GM12872 (cell line): Measurements from ENCODE around the gene EME1.
A peak's percentile ranks its signal among the peaks of the same experiment; 100 is the strongest.

Experiments used
- TF ChIP-seq, protein P1 (sequence below): IDR thresholded peaks from 3 replicates; pipeline ENCODE4 v1.5.1; 2011; ENCODE audit warnings: low read depth, mild to moderate bottlenecking, low read length, moderate library complexity; ENCODE audit not compliant: insufficient read depth

EME1 gene

DNA sequence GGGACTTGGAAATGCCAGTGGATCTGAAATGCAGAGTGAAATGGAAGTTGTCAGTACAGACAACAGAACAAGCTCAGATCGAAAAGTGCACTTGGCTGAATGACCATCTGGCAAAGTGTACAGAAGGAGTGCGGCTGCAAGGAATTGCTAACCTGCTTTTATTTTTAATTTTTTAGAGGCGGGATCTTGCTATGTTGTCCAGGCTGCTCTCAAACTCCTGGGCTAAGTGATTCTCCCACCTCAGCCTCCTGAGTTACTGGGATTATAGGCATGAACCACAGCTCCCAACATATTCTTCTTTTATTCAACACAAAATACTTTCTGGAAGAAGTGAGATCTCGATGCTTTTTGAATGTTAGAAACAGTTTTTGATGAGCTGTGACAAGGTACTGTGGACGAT lies 20.7 kb downstream of the EME1 start:
- TF ChIP-seq, protein P1, sequence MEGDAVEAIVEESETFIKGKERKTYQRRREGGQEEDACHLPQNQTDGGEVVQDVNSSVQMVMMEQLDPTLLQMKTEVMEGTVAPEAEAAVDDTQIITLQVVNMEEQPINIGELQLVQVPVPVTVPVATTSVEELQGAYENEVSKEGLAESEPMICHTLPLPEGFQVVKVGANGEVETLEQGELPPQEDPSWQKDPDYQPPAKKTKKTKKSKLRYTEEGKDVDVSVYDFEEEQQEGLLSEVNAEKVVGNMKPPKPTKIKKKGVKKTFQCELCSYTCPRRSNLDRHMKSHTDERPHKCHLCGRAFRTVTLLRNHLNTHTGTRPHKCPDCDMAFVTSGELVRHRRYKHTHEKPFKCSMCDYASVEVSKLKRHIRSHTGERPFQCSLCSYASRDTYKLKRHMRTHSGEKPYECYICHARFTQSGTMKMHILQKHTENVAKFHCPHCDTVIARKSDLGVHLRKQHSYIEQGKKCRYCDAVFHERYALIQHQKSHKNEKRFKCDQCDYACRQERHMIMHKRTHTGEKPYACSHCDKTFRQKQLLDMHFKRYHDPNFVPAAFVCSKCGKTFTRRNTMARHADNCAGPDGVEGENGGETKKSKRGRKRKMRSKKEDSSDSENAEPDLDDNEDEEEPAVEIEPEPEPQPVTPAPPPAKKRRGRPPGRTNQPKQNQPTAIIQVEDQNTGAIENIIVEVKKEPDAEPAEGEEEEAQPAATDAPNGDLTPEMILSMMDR: no peak

DNA sequence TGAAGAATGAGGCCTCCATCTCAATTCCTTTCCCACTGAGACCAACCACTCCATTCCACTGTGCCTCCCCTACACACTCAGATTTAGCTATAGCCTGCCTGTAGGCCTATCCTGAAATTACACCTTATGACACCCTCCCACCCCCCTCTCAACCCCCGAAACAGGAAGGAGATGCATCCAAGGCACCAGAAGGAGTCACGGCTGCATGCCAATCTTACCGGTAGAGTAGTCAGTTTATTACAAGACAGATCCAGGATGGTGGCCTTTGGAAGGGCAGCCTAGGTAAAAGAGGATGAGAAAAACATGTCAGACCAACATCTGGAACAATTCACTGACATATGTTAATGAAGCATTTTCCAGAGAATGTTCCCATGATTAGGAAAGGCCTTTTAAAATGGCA lies 21.7 kb downstream of the EME1 start:
- TF ChIP-seq, protein P1: no peak

DNA sequence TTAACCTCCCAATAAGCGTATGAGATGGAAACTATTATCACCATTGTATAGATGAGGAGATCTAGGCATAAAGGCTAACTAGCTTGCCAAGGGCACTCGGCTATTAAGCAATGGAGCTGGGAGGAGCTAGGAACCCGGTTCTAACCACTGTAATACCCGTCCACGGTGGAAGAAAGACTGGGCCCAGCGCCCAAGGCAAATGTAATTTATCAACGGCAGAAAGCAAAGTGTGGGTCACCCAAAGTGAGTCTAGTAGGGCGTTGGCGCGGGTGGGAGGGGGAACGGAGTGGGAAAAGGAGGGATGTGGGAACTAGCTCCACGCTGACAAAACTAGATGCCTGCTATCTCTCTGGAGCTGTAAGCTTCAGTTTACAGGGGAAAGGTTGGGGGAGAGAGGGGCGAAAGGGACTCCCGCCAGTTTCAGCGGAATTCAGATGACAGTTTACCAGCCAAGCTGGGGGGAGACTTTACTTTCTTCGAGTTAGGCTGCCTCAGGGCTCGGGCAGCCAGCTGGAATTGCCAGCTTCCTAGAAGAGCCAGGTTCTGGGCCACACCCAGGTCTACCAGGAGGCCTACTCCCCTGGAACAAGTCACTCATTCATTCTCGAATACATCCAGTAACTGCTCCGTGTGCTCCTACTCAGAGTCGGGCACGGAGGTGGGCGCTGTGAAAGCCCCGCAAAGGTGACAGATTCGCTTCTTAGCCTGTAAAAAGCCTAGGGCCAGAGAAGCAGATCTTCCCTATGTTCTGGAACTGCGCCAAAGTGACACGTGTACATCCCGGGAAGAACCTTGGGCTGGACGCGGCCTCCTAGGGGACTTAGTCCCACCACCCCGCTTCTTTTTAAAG lies 23.5 kb downstream of the EME1 start:
- TF ChIP-seq, protein P1: no peak

DNA sequence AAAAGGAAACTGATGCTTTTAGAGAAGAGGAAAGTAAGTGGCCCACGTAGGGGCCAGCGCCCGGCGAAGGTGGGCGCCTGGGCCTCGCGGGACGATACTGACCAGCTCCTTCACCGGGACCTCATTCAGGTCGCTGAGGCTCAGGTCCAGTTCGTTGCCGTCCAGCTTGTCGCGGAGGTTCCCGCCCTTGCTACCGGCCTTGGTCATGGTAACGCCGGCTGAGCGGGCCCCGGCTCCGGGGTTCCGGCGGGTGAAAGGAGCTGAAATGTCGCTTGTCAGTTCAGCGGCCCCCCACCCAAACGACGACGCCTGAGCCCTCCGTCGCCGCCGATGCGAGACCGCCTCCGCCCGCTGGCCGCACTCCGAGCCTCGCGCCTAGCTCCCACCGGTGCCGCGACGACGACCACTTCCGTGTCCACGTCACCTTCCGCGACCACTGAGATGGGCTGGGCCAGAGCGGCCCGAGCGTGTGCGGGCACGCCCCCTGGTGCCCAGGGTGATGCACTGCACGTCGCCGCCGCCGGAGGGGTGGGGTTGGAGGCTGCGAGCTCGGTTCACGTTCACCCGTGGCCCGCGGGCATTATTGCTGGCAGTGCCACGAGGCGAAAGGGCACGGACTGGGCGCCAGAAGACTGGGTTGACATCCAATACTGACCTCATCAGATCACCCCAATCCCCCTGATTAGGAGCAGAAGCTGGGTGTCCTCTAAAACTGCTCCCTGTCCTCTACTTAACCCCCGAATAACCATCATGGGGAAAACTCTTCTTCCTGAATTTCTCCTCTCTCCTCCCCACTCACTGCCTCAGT lies 24.3 kb downstream of the EME1 start, which contains the start of gene LRRC59:
Gene LRRC59, minus strand, starts transcription at position 413 of the 808 bp plus-strand sequence. Its CDS starts 206 bp downstream, at position 207.
- TF ChIP-seq, protein P1: peak; percentile 99

DNA sequence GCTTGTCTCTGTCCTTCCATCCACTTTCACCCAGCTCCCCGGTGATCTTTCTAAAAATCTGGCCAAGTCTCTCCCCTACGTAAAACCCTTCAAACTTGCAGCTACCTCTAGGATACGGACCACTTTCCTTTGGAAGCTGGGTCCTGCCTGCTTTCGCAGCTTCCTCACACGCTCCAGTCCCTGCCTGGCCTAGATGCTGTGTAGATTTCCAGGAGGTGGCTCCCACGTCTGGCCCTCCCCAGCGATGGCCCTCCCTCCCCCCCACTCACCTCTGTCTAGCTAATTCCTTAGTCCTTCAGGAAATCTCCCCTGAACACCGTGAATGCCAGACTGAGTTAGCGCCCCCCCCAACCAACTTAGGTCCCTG lies 24.9 kb downstream of the EME1 start:
- TF ChIP-seq, protein P1: no peak

DNA sequence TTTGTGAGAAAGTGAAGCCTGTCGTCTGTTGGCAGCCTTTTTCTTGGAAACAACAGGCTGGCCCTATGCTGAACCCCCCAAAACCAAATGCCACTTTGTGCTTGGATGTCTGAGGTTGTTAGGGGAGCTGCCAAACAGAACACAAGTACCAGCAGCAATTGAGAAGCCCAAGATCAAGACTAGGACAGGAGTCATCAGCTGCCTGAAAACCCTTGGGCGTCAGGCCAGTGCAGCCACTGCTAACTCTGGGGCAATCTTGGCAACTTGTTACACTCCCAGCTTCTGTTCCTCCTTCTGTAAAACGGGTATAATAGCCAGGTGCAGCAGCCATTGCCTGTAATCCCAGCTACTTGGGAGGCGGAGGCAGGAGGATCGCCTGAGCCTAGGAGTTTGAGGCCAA lies 33.5 kb downstream of the EME1 start:
- TF ChIP-seq, protein P1: no peak

DNA sequence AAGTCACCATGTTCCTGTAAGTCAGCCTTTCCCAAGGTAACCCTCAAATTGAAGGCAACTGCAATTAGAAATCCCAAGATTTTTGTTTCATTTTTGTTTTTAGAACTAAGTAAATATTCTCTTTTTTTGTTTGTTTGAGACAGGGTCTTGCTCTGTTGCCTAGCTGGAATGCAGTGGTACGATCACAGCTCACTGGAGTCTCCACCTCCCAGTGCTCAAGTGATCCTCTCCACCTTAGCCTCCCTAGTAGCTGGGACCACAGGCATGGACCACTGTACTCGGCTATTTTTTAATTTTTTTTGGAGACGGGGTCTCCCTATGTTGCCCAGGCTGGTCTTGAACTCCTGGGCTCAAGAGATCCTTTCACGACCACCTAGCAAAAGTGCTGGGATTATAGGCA lies 34.9 kb downstream of the EME1 start:
- TF ChIP-seq, protein P1: no peak
